ENCODE data around the gene MSI2. TPM values are rescaled to one million over a fixed set of nuclear protein-coding genes. Genes with fewer than 3 reads are reported as not detected.

The MSI2 gene
- total RNA-seq, 1 donor from 2014 or later: 110 TPM

GRCh38 chr17:57262557-57262956 is 6.2 kb downstream of the MSI2 start:
- intact Hi-C loops (cut with DNase I): no loop called here
- DNase-seq: no peak
- no peak for ATAC-seq (ENCODE audit: poor library complexity)

GRCh38 chr17:57264250-57264649 is 7.9 kb downstream of the MSI2 start:
- ATAC-seq (ENCODE audit: poor library complexity) (no peak), DNase-seq (no peak)
- intact Hi-C loops (cut with DNase I): no loop called here

DNA sequence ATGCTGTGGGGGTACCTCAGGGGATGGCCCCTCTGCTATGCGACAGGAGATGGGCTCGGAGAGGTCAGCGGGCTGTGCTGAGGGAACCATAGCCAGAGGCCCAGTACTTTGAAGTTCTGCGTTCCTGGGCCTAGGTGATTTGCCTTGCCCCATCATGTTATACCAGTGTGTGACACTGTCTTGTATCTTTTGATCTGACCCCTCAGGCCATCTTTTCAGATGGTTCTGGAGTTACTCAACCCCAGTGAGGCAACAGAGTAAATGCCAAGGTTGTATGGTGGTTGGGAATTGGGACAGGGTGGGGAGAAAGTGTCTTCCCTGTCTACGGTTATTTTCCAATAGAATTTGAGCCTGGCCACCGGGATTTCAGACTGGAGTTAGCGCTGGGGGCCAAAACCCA is 8.5 kb downstream of the MSI2 start:
- no peak for ATAC-seq (ENCODE audit: poor library complexity)

DNA sequence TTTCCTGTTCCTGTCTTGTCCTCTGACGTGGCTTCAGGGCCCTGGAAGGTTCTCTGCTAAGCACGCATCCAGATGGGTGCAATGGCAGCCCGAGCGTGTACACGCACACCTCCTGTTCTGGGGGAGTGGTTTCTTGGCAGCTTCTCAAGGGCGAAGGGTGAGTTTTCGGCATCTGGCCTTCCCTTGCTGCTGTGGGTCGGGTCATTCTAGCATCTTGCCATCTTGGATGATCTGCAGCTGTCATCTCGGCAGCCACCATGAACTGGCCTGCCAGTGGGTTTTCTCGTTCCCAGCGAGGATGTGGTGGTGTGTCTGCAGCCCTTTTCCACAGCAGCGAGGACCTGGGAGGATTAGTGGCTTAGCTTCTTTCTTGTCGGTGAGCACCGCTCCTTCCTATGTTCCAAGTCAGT is 10.6 kb downstream of the MSI2 start:
- no peak for ATAC-seq (ENCODE audit: poor library complexity)
- intact Hi-C loops (cut with DNase I): no loop called here
- no peak for DNase-seq

More for the DNA sequence above, 8.5 kb downstream of the MSI2 start:
- no peak for DNase-seq
- intact Hi-C loops (cut with DNase I): no loop called here

DNA sequence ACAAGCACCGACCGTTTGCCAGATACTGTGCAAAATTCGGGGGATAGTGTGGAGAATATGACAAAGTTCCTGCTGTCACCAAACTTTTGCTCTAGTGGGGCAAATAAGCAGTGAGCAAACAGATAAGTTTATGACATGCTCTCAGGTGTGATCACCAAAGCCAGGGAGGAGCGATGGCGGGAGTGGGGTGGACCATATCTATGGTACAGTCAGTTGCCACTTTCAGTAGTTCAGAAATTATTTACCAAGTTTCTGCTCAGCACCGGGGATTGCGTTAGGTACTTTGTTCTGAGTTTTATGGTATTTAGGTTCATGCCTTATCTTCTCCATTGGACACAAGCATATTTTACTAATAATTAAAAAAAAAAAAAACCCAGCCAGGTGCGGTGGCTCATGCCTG is 11.9 kb downstream of the MSI2 start:
- DNase-seq (no peak), ATAC-seq (ENCODE audit: poor library complexity) (no peak)
- intact Hi-C loops (cut with DNase I): no loop called here

DNA sequence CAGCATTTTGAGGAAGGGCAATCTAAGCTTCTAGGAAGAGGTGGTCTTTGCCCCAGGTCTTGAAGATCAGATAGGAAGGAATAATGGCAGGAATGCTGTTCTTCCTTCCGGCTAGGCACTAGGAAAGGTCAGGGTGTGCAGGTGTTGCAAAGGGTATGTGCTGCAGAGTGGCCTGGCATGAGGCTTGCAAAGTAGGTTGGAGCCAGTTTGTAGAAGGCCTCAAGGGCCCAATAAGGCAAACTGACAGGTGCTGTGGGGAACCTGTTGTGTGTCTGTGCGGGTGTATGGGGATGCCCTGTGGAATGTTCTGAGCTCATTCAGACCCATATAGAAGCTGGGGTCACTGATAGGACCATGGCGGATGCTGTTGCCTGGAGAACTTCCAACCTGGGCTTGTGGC is 12.7 kb downstream of the MSI2 start:
- intact Hi-C loops (cut with DNase I): no loop called here
- DNase-seq: no peak
- ATAC-seq (ENCODE audit: poor library complexity): no peak

- DNase-seq: no peak
- no peak for ATAC-seq (ENCODE audit: poor library complexity)
Observed at GRCh38 chr17:57269598-57270255, 13.4 kb downstream of the MSI2 start.

GRCh38 chr17:57270801-57271245 is 14.5 kb downstream of the MSI2 start:
- intact Hi-C loops (cut with DNase I): no loop called here
- ATAC-seq (ENCODE audit: poor library complexity) (no peak), DNase-seq (no peak)

More at GRCh38 chr17:57269598-57270255, 13.4 kb downstream of the MSI2 start:
- intact Hi-C loops (cut with DNase I): no loop called here

- intact Hi-C loops (cut with DNase I): no loop called here
- ATAC-seq (ENCODE audit: poor library complexity): no peak
- DNase-seq: no peak
Observed at GRCh38 chr17:57271821-57272220, 15.5 kb downstream of the MSI2 start.

DNA sequence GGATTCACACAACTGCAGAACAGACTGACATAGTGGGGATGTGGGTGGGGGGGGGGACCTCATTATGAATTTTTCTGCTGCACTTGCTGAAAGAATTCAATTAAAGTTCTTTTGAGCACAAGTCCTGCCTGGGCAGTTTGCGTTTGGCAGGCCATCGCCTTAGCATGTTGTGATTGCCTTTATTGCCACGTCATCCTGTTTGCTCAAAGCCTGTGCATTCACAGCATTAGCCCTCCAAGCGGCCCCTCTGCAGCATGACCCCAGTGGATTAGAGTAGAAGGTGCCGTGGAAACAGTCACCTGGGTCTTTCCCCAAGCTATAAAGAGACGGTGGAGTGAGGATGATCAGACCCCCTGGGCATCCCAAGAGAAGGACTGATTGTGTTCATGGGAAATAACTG is 17.2 kb downstream of the MSI2 start:
- ATAC-seq (ENCODE audit: poor library complexity) (no peak), DNase-seq (no peak)
- intact Hi-C loops (cut with DNase I): no loop called here

DNA sequence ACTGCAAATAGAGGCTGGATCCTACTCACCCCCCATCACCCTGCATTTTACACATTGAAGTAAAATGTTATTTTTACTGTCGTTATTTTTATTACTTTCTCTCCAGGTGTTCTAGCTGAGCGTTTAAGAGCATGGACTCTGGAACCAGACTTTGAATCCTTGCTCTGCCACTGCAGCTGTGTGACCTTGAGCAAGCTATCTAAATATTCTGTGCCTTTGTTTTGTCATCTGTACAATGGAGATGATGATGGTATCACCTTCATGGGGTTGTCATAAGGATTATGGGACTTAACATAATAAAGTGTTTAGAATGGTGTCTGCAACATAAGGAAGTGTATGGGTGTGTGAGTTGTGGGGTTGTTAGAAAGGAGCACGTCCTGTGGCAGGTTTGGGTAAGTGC is 17.8 kb downstream of the MSI2 start:
- intact Hi-C loops (cut with DNase I): no loop called here
- ATAC-seq (ENCODE audit: poor library complexity) (no peak), DNase-seq (no peak)

- DNase-seq (no peak), ATAC-seq (ENCODE audit: poor library complexity) (no peak)
- intact Hi-C loops (cut with DNase I): no loop called here
Observed at GRCh38 chr17:57275071-57275764, 18.9 kb downstream of the MSI2 start.

- intact Hi-C loops (cut with DNase I): no loop called here
- no peak for DNase-seq
- no peak for ATAC-seq (ENCODE audit: poor library complexity)
Observed at GRCh38 chr17:57276621-57277020, 20.3 kb downstream of the MSI2 start.

DNA sequence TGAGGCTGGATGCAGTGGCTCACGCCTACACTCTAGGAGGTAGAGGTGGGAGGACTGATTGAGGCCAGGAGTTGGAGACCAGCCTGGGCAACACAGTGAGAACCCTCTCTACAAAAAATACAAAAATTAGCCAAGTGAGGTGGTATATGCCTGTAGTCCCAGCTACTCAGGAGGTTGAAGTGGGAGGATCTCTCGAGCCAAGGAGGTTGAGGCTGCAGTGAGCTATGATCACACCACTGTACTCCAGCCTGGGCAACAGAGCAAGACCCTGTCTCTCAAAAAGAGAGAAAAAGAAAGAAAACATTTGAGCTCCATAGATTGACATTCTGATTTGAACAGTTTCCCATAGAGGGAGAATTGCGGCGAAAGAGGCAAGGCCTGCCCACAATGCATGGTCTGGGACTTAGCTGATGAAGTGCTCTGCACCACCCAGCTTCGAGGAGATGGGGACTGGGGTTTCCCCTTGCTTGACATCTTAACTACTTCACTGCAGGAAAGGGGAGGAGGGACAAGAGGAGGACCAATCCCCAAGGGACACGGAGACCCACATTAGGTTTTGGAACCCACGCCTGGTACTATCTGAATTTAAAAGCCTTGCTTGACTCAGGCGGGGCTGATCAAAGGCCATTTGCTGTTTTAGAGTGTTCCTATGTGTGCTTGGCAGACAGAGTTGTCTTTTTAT is 21.7 kb downstream of the MSI2 start:
- DNase-seq (no peak), ATAC-seq (ENCODE audit: poor library complexity) (no peak)
- intact Hi-C loops (cut with DNase I): no loop called here

- ATAC-seq (ENCODE audit: poor library complexity) (no peak), DNase-seq (no peak)
- intact Hi-C loops (cut with DNase I): no loop called here
Observed at GRCh38 chr17:57278740-57279387, 22.5 kb downstream of the MSI2 start.

DNA sequence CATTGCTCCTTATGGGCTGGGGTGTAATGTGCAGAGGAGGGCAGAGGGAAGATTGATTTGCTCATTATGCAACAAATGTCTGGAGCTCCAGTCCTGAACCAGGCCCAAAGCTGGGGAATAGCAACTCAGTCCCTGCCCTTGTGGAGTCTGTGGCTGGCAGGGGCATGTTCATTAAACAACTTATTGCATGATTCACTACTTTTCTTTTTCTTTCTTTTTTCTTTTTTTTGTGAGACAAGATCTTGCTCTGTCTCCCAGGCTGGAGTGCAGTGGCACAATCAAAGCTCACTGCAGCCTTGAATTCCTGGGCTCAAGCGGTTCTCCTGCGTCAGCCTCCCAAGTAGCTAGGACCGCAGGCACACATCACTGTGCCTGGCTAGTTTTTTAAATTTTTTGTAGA is 23.1 kb downstream of the MSI2 start:
- no peak for ATAC-seq (ENCODE audit: poor library complexity)
- intact Hi-C loops (cut with DNase I): no loop called here
- no peak for DNase-seq

DNA sequence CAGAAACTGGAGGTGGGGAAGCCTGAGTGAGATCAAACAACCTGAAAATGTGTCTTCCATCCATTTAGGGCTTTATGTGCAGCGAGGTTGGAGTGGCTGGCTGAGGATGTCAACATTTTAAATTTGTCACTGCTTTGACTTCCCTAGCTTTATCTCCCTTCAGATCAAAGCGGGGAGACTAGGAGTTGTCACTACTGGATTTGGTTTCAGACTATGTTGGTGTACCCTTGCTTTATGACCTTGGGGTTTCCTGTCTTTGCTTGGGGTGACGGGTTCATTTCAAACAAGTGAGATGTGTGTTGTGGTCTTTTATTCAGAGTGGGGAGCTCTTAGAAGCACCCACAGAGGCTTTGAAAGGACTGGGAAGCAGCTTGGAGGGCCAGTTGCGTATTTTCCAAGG is 25.6 kb downstream of the MSI2 start:
- intact Hi-C loops (cut with DNase I): no loop called here
- DNase-seq (no peak), ATAC-seq (ENCODE audit: poor library complexity) (no peak)

- ATAC-seq (ENCODE audit: poor library complexity) (peak; percentile 63), DNase-seq (no peak)
- intact Hi-C loops (cut with DNase I): no loop called here
Observed at GRCh38 chr17:57282296-57282695, 26.0 kb downstream of the MSI2 start.

GRCh38 chr17:57283203-57283971 is 27.1 kb downstream of the MSI2 start:
- intact Hi-C loops (cut with DNase I): no loop called here
- DNase-seq (no peak), ATAC-seq (ENCODE audit: poor library complexity) (no peak)

All from Right ventricle myocardium superior (tissue), 1 donor.